HepG2 (cell line): ENCODE results near the gene IFIT5. TPM values are rescaled to one million over a fixed set of nuclear protein-coding genes. Genes with fewer than 3 reads are reported as not detected.

Experiments
- ATAC-seq: fragments of 200-7000 bp; cut with Tn5 transposase; 3 replicates; pipeline ENCODE4 v1.9.1; 2020; ENCODE audit warnings: mild to moderate bottlenecking, moderate library complexity
- BruUV-seq: library from RNA; stranded (reverse); fragments of 400-500 nt; replicated peaks from 2 replicates; lab custom pipeline; 2021; lab: Mats Ljungman, UMichigan
- CTCF ChIA-PET: fragments of 300-600 bp; formaldehyde crosslinking; extraction: SDS; loops from one replicate; lab custom pipeline; 2021; ENCODE audit warnings: low total read pairs, inconsistent platforms, low intra/inter-chr PET ratio; lab: Yijun Ruan, JAX
- POLR2A ChIA-PET: fragments of 350-600 bp; sonication (Branson Sonifier 250); formaldehyde crosslinking; loops from one replicate; lab custom pipeline; 2020; ENCODE audit warnings: antibody characterized with exemption, inconsistent platforms; lab: Yijun Ruan, JAX
- DNase-seq: peaks from one replicate; pipeline ENCODE4 v3.0.0-alpha.2; 2015; ENCODE audit warnings: low spot score
- FAIRE-seq: peaks from 3 replicates; lab custom pipeline; 2011; peaks lifted over from hg19 to GRCh38; lab: Jason Lieb, UNC
- H2AFZ ChIP-seq: one replicate; pipeline ENCODE4 v1.6.1; 2011; ENCODE audit warnings: low read length, inconsistent platforms
- H3K27ac ChIP-seq: fragments of 300-600 bp; 3 replicates; pipeline ENCODE4 v1.8.0; 2011; ENCODE audit warnings: mixed run types, mild to moderate bottlenecking, mixed read lengths, low read length, inconsistent platforms; ENCODE audit not compliant: insufficient read depth; ENCODE audit errors: extremely low read length
- H3K27me3 ChIP-seq, 2 experiments: fragments of 200-600 bp in 1 of 2; 2 replicates in 1 of 2; 3 replicates in 1 of 2; pipeline versions ENCODE4 v1.6.0 to v1.8.0; 2011; ENCODE audit warnings: low read length in 2 of 2, mild to moderate bottlenecking in 2 of 2, moderate library complexity in 2 of 2, inconsistent platforms in 1 of 2; ENCODE audit not compliant: insufficient read depth in 2 of 2, control insufficient read depth in 1 of 2
- H3K36me3 ChIP-seq, 2 experiments: fragments of 200-600 bp in 1 of 2; replicated peaks in 1 of 2; 2 replicates in 1 of 2; 3 replicates in 1 of 2; pipeline versions ENCODE4 v1.5.1 to v1.8.0; 2011; ENCODE audit warnings: low read length in 2 of 2, inconsistent platforms in 1 of 2; ENCODE audit not compliant: insufficient read depth in 2 of 2, control insufficient read depth in 1 of 2
- H3K4me1 ChIP-seq: 2 replicates; pipeline ENCODE4 v1.5.1; 2012; ENCODE audit warnings: low read length, inconsistent platforms; ENCODE audit not compliant: insufficient read depth
- H3K4me2 ChIP-seq: 2 replicates; pipeline ENCODE4 v1.6.0; 2011; ENCODE audit warnings: low read depth, low read length, inconsistent platforms
- H3K4me3 ChIP-seq, 3 experiments: fragments of 200-600 bp in 1 of 3; sonication (generic), shearing (Covaris generic) in 1 of 3; replicated peaks in 1 of 3; 2 replicates each; pipeline ENCODE4 v1.5.1; 2011 to 2016; ENCODE audit warnings: low read length in 3 of 3, inconsistent platforms in 2 of 3, low read depth in 2 of 3, mild to moderate bottlenecking in 2 of 3, control low read depth in 1 of 3, mixed read lengths in 1 of 3; ENCODE audit not compliant: insufficient read depth in 1 of 3
- H3K79me2 ChIP-seq: one replicate; pipeline ENCODE4 v1.6.1; 2011; ENCODE audit warnings: low read length, inconsistent platforms; ENCODE audit not compliant: insufficient read depth
- H3K9ac ChIP-seq: 2 replicates; pipeline ENCODE4 v1.6.0; 2011; ENCODE audit warnings: mild to moderate bottlenecking, low read depth, low read length, inconsistent platforms; ENCODE audit not compliant: insufficient read depth
- H3K9me3 ChIP-seq: 2 replicates; pipeline ENCODE4 v1.5.1; 2012; ENCODE audit warnings: mild to moderate bottlenecking, low read length
- H4K20me1 ChIP-seq: 2 replicates; pipeline ENCODE4 v1.6.0; 2011; ENCODE audit warnings: inconsistent platforms, mild to moderate bottlenecking, low read length, moderate library complexity; ENCODE audit not compliant: insufficient read depth
- KAT7 ChIP-seq: IDR thresholded peaks from 2 replicates; pipeline ENCODE4 v1.6.1; 2018; ENCODE audit warnings: borderline replicate concordance, missing compliant biosample characterization
- KMT2A ChIP-seq: sonication (generic); formaldehyde crosslinking; IDR thresholded peaks from 2 replicates; pipeline ENCODE4 v1.4.0; 2020; ENCODE audit warnings: missing genetic modification reagents
- MTF2 ChIP-seq: sonication (generic); formaldehyde crosslinking; IDR thresholded peaks from 2 replicates; pipeline ENCODE4 v1.5.0; 2020; ENCODE audit warnings: missing genetic modification reagents, borderline replicate concordance
- TERF1 ChIP-seq: sonication (generic); formaldehyde crosslinking; IDR thresholded peaks from 2 replicates; pipeline ENCODE4 v1.8.0; 2022; ENCODE audit warnings: mild to moderate bottlenecking, missing genetic modification reagents, moderate library complexity
- TSC22D2 ChIP-seq: sonication (generic); formaldehyde crosslinking; IDR thresholded peaks from 2 replicates; pipeline ENCODE4 v1.5.1; 2020; ENCODE audit warnings: missing genetic modification reagents, mild to moderate bottlenecking, borderline replicate concordance
- YEATS4 ChIP-seq: sonication (generic); formaldehyde crosslinking; IDR thresholded peaks from 2 replicates; pipeline ENCODE4 v1.4.0; 2020; ENCODE audit warnings: missing genetic modification reagents, borderline replicate concordance
- ZBTB21 ChIP-seq: sonication (generic); formaldehyde crosslinking; IDR thresholded peaks from 2 replicates; pipeline ENCODE4 v1.4.0; 2020; ENCODE audit warnings: missing genetic modification reagents
- ZBTB49 ChIP-seq: sonication (generic); formaldehyde crosslinking; IDR thresholded peaks from 2 replicates; pipeline ENCODE4 v1.4.0; 2020; ENCODE audit warnings: missing genetic modification reagents, borderline replicate concordance
- ZNF143 ChIP-seq: sonication (generic); formaldehyde crosslinking; IDR thresholded peaks from 2 replicates; pipeline ENCODE4 v1.4.0; 2020; ENCODE audit warnings: missing genetic modification reagents
- ZNF781 ChIP-seq: sonication (generic); formaldehyde crosslinking; IDR thresholded peaks from 2 replicates; pipeline ENCODE4 v1.5.1; 2020; ENCODE audit warnings: borderline replicate concordance, mild to moderate bottlenecking, missing genetic modification reagents; ENCODE audit errors: not compliant biosample characterization
- WGBS: methylation state at CpG from one replicate; pipeline ENCODE4 v1.1.6; 2017; ENCODE audit warnings: low lambda C conversion rate; 5-methylcytosine and 5-hydroxymethylcytosine counted together
- in situ Hi-C: cut with HindIII; loops from 2 replicates; pipeline ENCODE4 v1.10.0; 2017; ENCODE audit warnings: low pct_unique_long_range_greater_than_20kb; ENCODE audit not compliant: extremely low pct_ligation_motif_present
- intact Hi-C: fragments of 100-400 bp; cut with micrococcal nuclease; formaldehyde crosslinking; loops from one replicate; pipeline ENCODE4 v1.10.0; 2022; ENCODE audit not compliant: unreplicated experiment
- polyA plus RNA-seq, 8 experiments: library from polyadenylated mRNA; depleted of rRNA in 3 of 8; stranded (reverse) in 7 of 8; unstranded in 1 of 8; fragments of >200 nt; fragmentation: Illumina TruSeq in 4 of 8; extraction: Trizol in 4 of 8; gene quantifications; 2 replicates each; pipeline versions ENCODE4 v1.2.1 to v1.2.3, GENCODE V29; 2011 to 2016; ENCODE audit warnings: low read depth in 4 of 8, missing spikeins in 1 of 8, mixed read lengths in 1 of 8; ENCODE audit not compliant: insufficient read depth in 1 of 8
- total RNA-seq, 5 experiments: library from RNA; depleted of rRNA; stranded (reverse); fragments of >200 nt; fragmentation: Illumina TruSeq; extraction: Trizol; gene quantifications; 2 replicates each; pipeline ENCODE4 v1.2.3, GENCODE V29; 2016; ENCODE audit warnings: low read depth in 1 of 5

IFIT5 gene
- total and polyA plus RNA-seq, 2 of the 13 experiments (the other 11 are each of a cell fraction or from before 2014, with no cell fraction given): 2.2 to 8.3 TPM

- FAIRE-seq (no peak), DNase-seq (no peak), ATAC-seq (no peak)
- Histone ChIP-seq H3K36me3 (no peaks in the 10 kb centered on the region), H4K20me1 (no peaks in the 10 kb centered on the region), H3K9me3 (no peaks in the 10 kb centered on the region), H3K9ac (no peak overlapping the region), H3K79me2 (no peaks in the 10 kb centered on the region), H2AFZ (no peak overlapping the region), H3K4me3 (no peak overlapping the region), H3K4me2 (no peak overlapping the region), H3K4me1 (peaks cover 20% of the 10 kb centered on the region), H3K27ac (no peak overlapping the region), H3K27me3 (no peaks in the 10 kb centered on the region)
- BruUV-seq: no TSS peak
- in situ Hi-C loops (loop anchor here (5.0 kb wide), 1 partner anchor 135 kb away; no protein-coding TSS in a partner anchor), intact Hi-C loops (loop anchor here (2.0 to 5.0 kb wide), 3 partner anchors 215 to 365 kb away; partner anchors contain the start of gene KIF20B)
- WGBS: 26% methylated on average over 4 of the region's 4 CpGs
- TF ChIP-seq ZBTB21 (CRISPR knock-in tag) (no peak), YEATS4 (CRISPR knock-in tag) (no peak), KMT2A (CRISPR knock-in tag) (no peak), ZNF143 (CRISPR knock-in tag) (no peak)
- POLR2A ChIA-PET: no interaction called here
- CTCF ChIA-PET: interaction anchor here (2.8 kb wide), 1 partner anchor 136 kb away, joined by 46 read pairs; no protein-coding TSS in a partner anchor
Observed at GRCh38 chr10:89427629-89428028, 13.3 kb downstream of the IFIT5 start.

DNA sequence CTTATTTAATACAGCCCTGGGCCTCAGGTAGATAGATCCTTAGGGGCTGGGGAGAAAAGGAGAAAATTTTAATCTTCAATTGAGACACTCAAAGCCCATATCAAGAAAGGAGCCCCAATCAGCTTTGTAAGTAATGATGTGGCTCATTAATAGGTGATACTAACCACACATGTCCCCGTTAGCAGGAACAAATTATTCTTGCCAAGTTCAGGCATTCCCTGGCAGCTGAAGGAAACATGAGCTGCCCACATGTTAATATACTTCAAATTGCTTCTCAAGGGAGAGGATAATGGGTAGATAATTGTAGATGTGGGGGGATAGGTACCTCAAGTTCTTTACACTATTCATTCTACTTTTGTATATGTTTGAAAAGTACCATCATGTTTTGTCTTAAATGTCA, 14.5 kb downstream of the IFIT5 start:
- Histone ChIP-seq H4K20me1 (no peaks in the 10 kb centered on the region), H3K9ac (no peak overlapping the region), H3K36me3 (no peaks in the 10 kb centered on the region), H3K27me3 (no peaks in the 10 kb centered on the region), H2AFZ (no peak overlapping the region), H3K4me1 (peaks cover 20% of the 10 kb centered on the region), H3K27ac (no peak overlapping the region), H3K9me3 (no peaks in the 10 kb centered on the region), H3K4me3 (no peak overlapping the region), H3K4me2 (no peak overlapping the region), H3K79me2 (no peaks in the 10 kb centered on the region)
- CTCF ChIA-PET: no interaction called here
- POLR2A ChIA-PET: no interaction called here
- BruUV-seq: no TSS peak
- FAIRE-seq (no peak), ATAC-seq (no peak), DNase-seq (no peak)
- in situ Hi-C loops (loop anchor here (5.0 kb wide), 1 partner anchor 133 kb away; no protein-coding TSS in a partner anchor), intact Hi-C loops (loop anchor here (5.0 kb wide), 2 partner anchors 213 to 363 kb away; no protein-coding TSS in a partner anchor)
- WGBS: 20% methylated on average over 1 of the region's 1 CpG
- TF ChIP-seq MTF2 (CRISPR knock-in tag) (no peak), TSC22D2 (no peak), ZBTB49 (CRISPR knock-in tag) (no peak), ZNF781 (CRISPR knock-in tag) (no peak), TERF1 (no peak), KAT7 (CRISPR knock-in tag) (no peak)
